ACHN (cell line): Measurements from ENCODE around the gene CAPZB.
A peak's percentile ranks its signal among the peaks of the same experiment; 100 is the strongest.

Experiments
- DNase-seq: peaks from one replicate; pipeline ENCODE4 v3.0.0-alpha.2; 2015
- in situ Hi-C: cut with HindIII; loops from 2 replicates; pipeline ENCODE4 v1.10.0; 2017; ENCODE audit warnings: low sequenced_read_pairs, low pct_ligation_motif_present, low pct_unique_long_range_greater_than_20kb

CAPZB gene

DNA sequence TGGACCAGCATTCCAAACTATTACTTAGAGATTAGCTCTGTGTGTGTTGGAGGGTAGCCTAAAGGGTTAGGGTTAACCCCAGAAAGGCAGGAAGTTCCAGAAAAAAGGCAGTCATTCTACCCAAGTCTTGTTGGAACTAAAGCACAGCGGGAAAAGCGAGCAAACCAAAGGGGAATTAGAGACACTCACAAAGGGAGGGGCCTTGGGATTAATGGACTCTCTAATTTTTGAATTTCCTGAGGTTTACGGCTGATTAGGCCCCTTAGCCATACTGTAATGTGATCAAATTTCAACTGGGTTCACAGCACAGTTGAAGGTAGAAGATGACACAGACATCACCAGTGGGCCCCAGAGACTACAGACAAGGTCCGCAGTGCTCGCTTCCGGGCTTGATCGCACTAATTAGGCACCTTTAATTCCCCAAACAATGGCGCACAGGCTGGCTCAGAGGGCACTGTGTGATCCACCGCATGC is 28.3 kb downstream of the CAPZB start:
- in situ Hi-C loops = no loop called here
- no peak for DNase-seq

DNA sequence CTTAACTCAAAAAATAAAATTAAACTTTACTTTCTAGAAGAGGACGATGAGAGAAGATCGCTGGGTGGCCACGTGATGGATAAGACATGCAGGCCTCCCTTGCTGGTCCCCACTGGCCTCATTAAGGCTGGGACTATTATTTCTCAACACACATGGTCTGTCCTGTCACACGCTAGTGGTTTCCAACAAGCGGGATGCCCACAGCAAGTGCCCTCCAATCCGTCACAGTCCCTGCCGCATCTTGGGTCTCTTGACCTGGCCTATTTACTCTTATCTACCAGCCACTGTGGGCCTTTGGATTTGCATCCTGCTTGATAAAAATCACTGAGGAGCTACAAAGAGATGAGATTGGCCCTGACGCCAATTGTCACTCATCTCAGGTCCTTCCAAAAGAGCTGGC is 30.0 kb downstream of the CAPZB start:
- DNase-seq = no peak
- in situ Hi-C loops = no loop called here

DNA sequence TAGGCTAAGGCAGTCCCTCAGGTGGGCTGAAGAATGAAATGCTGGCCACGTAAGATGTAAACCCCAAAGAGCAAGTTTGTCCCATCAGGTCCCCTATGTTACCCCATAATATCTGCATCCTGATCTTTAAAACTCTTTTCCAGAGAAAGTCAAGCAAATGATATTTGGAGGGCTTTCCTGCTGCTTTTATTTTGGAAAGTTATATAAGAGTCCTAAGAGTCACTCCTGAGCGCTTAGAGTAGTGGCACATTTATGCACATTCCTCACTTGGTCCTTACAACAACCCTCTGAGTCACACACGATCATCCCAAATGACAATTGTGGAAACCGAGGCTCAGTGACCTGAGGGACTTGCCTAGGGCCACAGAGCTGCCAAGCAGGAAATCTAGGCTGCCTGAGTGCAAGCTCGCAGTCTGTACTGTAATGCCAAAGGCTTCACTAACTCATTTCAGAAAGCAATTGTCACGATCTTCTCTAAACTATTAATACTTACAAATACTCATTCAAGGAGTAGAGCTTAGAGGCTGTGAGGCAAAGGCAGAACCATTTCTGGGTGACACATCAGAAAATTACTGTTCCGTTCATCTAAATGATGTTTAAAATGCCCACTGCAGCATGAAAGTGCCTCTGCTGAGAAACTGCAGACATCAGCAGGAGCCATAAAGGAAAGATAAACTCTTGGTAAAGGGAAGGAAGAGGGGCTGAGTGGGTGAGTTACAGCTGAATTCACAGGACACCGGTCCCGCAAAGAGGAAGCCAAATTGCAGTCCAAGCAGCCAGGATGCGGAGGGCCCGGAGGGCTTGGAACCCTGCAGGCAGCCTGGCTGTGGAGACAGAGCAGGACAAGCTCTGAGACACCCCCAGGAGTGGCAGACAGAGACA is 30.8 kb downstream of the CAPZB start:
- no peak for DNase-seq
- in situ Hi-C loops = no loop called here

DNA sequence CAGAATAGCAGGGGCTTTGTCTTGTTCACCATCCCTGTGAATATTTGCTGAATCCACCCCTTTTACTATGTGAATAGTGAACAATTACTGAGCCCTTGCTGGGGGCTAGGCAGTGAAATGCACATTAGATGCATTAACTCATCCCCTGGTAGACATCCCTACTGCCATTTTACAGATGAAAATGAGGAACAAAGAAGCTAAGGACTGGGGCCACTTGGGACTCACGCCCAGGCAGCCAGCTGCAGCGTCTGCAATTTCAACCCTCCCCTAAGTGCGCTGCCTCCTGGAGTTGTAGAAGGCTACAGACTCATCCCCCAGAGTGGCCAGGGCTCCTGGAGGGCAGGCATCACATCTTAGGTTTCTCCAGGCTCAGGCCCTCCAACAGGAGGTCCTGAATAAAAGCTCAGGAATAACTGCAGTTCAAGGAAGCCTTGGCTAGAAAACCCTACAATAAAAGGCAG is 31.6 kb downstream of the CAPZB start:
- no peak for DNase-seq
- in situ Hi-C loops = no loop called here

DNA sequence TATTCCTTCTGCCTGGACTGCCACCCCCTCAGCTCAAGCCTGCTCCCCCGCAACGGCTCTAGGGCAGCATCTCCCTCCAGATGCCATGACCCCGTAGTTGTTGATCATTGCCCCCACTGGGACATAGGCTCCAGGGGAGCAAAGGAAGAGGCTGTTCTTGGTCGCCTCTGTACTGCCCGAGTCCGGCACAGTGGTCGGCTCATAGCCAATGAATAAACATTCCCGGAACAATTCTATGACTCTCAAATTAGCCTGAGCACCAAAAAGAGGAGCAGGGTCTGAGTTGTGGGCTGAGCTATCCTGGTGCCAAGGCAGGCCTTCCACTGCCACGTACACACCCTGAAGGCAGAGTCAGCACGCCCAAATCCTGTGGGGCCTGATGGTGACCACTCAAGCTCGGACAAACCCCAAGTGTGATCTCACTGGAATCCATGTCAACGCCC is 33.1 kb downstream of the CAPZB start:
- in situ Hi-C loops = no loop called here

DNA sequence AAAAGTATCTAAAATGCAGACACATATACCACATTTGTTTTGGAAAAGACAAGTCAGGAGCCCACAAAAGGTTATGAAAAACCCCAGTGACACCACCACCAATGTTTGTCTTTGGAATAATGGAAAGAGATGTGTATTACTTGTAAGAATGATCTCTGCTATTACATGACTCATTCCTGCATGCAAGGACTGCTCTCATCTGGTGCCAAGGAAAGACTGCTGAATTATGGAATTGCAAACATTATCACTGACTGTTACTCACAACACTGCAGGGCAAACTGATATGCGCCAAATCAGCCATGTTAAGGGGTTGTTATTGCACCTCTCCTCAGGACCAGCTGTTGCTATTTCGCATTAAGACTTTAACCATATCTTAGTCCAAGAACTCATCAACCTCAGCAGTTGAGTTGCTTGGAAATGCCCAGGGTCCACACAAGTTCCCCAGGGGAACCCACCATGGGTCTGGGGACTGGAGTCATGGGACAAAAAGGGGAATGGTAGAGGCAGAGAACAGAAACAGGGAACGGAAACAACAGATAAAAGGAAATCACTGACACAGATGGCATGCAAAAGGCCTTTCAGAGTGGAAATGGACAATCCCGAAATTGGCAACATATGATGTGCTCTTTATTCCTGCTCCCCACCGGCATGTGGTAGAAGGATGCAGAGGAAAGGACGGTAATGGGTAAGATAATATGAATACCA is 34.4 kb downstream of the CAPZB start:
- peak; percentile 63 for DNase-seq
- in situ Hi-C loops = no loop called here

More for the DNA sequence above, 33.1 kb downstream of the CAPZB start:
- DNase-seq = no peak

DNA sequence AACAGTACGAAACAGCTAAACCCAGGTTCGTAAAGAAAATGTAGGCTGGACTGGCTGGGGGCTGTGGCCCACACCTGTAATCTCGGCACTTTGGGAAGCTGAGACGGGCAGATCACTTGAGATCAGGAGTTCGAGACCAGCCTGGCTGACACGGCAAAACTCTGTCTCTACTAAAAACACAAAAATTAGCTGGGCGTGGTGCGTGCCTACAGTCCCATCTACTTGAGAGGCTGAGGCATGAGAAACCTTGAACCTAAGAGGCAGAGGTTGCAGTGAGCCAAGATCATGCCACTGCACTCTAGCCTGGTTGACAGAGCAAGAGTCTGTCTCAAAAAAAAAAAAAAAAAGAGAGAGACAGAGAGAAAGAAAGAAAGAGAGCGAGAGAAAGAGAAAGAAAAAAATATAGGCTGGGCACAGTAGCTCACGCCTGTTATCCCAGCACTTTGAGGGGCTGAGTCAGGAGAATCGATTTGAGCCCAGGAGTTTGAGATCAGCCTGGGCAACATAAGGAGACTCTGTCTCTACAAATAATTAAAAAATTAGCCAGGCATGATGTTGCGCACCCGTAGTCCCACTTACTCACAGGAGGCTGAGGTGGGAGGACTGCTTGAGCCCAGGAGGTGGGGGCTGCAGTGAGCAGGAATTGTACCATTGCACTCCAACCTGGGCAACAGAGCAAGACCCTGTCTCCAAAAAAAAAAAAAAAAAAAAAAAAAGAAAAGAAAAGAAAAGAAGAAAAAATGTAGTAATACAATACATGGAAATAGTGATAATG is 35.7 kb downstream of the CAPZB start:
- DNase-seq = no peak
- in situ Hi-C loops = no loop called here

DNA sequence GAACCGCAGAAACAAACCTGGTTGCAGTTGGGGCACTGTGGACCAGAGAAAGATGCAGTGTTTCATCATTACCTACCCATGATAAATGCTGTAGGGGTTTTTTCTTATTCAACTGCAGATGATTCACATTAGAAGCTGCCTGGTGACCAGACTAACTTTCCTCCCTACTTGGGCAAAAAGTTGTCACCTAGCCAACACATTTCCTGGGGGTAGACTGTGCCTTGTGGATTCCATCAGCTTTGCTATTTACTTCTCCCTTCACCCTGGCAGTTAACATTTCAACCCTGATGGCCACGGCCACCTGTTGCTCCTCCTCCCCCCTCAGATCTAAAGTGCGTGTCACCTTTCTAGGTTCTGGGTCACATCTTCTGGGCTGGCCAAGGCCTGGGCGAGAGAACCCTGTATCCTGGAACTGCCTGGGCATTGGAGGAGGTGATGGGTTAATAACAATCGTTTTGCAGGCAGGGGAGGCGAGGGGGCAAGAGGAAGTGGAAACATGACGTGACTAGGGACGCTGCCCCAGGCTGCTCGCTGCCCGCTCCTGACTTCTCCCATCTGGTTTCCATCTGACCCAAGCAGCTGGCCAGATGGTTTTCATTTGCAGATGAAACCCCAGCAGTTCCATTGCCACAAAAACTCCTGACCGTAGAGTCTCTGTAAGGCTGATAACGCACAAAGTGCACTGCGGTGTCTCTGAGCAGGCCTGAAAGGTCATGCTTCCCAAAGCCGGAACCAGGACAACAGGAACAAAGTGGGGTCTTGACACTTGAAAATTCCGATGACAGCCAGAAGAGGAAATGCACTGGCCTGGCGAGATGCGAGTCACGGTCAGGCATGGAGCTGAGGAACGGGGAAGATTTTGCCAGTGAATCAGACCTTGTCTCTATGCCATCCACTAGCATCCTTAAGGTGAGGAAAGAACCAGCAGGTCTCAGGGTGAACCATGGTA is 36.6 kb downstream of the CAPZB start:
- DNase-seq = peak; percentile 90
- in situ Hi-C loops = no loop called here

DNA sequence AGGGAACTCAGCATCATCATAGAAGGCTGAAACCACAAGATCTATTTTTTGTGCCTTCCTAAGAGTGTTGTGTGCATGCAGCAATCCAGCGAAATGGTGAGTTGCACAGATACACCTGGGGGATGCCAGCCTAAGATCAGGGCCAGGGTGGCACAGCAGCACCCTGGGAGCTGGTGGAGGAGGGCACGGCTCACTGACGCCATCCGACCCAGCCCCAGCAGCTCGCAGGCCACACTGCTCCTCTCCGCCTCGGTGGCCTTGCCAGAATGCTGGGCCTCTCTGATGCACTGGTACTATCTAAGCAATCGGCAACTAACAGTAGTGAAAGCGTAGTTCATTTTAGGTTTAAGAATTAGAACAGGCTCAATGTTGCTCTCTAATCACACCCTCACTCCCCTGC is 37.8 kb downstream of the CAPZB start:
- in situ Hi-C loops = no loop called here
- DNase-seq = no peak

DNA sequence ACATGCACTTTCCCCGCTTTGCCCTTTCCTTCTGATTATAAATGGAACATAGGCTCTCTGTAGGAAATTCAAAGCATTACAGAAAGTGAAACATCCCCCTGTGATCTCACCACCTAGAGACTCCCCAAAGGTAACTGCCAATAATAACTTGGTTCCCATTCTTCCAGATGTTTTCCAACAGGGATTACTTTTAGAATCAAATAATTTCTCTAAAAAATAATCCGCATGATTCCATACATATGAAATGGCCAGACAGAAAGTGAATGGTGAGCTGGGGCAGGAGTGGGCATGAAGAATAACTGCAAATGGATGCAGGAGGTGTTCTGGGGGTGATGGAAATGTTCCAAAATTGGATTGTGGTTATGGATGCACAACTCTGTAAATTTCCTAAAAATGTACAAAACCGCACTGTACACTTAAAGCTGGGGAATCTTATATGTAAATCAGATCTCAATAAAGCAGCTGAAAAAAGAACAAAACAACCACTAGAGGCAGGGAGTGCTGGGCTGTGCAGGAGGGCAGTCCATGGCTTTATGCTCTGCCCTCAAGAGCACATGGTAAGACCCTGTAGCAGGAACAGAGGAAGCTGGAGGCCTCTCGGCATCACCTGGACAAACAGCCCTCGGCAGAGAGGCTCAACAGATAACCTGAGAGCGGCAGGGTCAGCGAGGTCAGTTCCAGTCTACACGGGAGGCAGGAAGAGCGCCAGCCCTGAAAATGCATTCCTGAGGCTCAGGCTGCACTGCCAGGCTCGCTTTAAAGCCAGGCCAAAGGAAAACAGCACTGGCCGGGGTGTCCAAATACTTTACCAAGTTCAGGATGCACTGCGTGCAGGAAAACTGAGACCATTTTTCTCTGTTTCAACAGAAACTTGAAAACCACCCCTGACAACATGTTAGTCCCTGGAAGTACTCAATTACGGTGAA is 39.7 kb downstream of the CAPZB start:
- DNase-seq = peak; percentile 48
- in situ Hi-C loops = no loop called here

DNA sequence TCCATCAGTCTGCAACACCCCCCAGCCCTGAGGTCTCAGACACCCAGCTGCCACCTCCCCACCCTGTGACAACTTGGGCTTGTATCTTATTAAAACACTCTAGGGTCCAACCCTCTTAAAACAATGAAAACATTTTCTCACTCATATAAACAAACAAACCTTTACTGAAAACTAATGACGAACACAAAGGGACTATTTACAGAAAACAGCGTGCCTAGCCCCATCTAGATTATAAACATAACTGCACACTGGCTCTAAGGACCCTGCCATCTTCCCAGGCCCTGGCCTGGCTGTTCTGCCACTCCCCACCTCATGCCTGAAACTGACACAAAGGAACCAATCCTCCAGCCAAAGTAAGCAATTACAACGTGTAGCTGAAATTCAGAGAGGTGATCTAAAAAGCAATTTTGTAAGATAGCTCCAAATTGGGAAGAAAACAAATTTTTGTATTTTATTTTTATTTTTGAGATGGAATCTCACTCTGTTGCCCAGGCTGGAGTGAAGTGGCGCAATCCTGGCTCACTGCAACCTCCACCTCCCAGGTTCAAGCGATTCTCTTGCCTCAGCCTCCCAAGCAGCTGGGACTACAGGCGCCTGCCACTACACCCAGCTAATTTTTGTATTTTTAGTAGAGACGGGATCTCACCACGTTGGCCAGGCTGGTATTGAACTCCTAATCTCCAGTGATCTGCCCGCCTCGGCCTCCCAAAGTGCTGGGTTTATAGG is 40.9 kb downstream of the CAPZB start:
- in situ Hi-C loops = no loop called here
- DNase-seq = no peak

DNA sequence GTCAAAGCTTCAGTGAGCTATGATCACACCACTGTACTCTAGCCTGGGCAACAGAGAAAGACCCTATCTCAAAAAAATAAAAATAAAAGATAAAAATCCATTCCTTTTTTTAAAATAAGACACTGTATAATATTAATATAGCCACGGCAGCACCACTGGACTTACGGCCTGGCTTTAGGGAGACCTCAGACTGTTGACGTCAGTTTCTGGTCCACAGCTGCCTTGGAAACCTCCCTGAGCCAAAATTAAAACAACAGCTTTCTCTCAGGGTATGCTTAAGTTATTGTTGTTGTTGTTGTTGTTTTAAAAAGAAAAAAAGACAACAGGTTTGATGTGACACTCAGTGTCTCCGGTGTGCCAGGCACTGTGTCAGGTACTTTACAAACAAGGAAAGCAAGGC is 42.0 kb downstream of the CAPZB start:
- no peak for DNase-seq
- in situ Hi-C loops = no loop called here

DNA sequence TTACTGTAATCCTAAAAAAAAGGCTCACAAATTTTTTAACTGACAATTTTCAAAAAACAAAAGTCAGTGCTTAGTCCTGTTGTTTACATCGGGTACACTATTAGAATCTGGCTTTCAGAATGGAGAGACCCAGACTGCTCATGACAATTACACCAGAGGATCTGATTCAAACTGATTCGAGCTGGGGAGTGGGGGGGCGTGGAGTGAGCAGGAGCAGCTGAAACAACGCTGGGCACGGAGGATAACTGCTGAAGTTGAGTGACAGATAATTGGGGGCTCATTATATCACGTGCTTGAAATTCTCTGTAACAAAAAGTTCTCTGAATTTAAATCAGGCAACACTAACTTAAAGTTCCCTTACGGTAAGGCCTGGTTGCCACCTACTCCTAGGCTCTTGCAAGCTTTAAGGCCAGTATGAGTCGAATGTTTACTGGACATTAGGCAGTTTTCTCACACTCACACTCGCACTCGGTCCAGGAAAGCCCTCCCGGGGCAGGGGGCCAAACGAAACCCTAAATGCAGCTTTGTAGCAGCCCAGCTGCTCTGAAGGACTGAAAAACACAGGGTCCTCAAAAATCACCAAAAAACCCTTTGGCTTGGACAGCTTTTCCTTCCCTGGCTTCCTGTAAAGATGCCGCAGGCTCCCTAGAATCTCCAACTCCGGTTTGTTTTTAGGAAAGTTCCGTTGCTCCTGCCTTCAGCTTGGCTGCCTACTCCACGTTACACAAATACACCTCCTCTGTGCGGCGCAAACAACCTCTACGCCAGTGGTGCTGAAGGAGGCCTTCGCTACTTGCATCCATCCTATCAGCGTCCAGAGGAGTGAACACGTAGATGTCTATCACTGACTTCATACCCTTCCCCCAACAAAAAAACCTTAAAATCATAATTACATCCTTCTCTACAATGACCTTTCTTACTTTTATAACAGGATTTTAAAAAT is 42.9 kb downstream of the CAPZB start:
- in situ Hi-C loops = no loop called here

DNA sequence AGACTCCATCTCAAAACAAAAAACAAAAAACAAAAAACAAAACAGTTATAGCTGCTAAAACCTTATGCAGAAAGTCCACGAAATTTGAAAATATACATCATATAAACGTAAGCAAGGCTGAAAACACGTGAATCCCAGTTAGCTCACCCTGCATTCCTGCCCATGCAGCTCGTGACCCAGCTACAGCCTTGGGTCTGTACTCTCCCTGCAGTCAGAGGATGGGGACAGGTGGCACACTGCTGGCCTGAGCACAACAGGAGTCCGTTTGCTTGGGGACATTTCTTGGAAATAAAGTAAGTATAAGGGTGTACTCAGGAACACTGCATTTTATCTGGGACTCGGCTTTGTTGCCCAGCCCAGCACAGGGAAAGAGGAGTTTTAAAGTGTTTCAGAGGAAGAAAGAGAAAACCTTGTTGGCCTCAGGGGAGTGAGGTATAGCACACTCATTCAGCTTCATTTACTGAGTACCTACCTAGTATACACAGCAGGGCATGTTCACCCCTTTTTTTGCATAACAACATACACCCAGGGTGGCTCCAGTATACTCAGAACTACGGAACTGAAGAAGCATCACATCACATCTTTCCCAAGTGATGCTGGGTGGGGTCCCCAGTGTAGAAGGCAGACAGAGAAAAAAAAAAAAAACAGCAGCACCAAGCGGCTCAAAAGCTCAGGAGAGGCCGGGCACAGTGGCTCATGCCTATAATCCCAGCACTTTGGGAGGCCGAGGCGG is 44.1 kb downstream of the CAPZB start:
- no peak for DNase-seq
- in situ Hi-C loops = no loop called here

More for the DNA sequence above, 42.9 kb downstream of the CAPZB start:
- DNase-seq = no peak
